ENCODE data around the gene RECK. TPM values are rescaled to one million over a fixed set of nuclear protein-coding genes. Genes with fewer than 3 reads are reported as not detected.
"Not testable (repeated sequence)": the region's sequence is repeated elsewhere in the genome, so short reads cannot be mapped to it uniquely, and the experiment has no call there.

The RECK gene, protein sequence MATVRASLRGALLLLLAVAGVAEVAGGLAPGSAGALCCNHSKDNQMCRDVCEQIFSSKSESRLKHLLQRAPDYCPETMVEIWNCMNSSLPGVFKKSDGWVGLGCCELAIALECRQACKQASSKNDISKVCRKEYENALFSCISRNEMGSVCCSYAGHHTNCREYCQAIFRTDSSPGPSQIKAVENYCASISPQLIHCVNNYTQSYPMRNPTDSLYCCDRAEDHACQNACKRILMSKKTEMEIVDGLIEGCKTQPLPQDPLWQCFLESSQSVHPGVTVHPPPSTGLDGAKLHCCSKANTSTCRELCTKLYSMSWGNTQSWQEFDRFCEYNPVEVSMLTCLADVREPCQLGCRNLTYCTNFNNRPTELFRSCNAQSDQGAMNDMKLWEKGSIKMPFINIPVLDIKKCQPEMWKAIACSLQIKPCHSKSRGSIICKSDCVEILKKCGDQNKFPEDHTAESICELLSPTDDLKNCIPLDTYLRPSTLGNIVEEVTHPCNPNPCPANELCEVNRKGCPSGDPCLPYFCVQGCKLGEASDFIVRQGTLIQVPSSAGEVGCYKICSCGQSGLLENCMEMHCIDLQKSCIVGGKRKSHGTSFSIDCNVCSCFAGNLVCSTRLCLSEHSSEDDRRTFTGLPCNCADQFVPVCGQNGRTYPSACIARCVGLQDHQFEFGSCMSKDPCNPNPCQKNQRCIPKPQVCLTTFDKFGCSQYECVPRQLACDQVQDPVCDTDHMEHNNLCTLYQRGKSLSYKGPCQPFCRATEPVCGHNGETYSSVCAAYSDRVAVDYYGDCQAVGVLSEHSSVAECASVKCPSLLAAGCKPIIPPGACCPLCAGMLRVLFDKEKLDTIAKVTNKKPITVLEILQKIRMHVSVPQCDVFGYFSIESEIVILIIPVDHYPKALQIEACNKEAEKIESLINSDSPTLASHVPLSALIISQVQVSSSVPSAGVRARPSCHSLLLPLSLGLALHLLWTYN
- 80.1 TPM for polyA plus RNA-seq (2013, experiment 1 of 2; ENCODE audit: insufficient read length)
- polyA plus RNA-seq (2013, experiment 2 of 2; ENCODE audit: insufficient read length): 81.6 TPM

GRCh38 chr9:36036780-36037548 is at the start of gene RECK:
RECK (plus strand) TSS chr9:36036913; CDS start chr9:36036999, 86 bp downstream.
- peak; percentile 93 for DNase-seq

DNA sequence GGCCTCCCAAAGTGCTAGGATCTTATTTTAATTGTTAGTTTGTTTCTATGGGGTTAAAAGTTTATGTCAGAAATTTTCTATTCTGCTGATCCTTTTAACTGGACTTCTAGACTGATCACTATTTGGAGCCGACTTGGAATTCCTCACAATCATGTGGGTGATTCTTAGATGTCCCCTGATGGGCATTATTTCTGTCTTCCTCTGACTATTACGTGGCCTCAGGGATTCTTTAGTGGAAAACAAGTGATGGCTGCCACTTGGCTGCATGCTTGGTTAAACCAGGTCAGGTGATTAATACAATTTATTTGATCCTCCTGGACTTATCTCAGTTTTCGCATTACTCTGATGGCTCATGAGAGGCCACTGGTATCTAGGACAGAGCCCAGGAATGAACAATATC is 46.6 kb upstream of the RECK start:
- DNase-seq: no peak

GRCh38 chr9:35993136-35993535 is 43.6 kb upstream of the RECK start:
- DNase-seq: not testable (repeated sequence)

DNA sequence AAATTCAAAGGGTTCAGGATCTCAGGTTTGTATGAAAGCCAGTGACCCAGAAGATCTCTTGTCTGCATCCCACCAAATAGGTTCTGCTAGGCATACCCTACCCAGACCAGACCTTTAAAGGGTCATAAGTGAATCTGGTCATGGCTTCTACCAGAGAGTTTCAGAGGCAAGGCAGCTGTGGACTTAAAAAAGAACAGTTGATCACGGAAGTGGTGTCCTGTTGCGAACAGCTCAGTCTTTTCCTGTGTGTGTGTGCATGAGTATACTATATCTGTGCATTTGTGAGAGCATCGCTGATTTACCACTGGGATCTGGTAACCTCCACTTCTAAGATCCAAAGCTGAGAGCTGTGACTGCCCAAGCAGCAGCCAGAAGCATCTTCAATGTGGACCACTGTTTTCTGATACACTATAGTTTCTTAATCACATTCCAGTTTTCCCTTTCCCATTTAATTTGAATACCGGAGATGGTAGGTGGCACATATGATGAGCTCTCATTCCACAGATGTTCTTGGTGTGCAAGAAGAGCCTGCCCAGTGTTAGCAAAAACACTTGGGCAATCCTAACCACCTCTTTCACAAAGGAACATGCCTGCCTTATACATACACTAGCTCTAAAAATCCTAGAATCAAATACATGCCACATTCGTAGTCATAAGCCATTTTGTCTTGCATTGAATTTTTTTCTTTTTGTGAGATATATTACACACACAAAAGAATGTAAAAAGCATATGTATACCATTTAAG is 42.6 kb upstream of the RECK start:
- DNase-seq: peak; percentile 35

DNA sequence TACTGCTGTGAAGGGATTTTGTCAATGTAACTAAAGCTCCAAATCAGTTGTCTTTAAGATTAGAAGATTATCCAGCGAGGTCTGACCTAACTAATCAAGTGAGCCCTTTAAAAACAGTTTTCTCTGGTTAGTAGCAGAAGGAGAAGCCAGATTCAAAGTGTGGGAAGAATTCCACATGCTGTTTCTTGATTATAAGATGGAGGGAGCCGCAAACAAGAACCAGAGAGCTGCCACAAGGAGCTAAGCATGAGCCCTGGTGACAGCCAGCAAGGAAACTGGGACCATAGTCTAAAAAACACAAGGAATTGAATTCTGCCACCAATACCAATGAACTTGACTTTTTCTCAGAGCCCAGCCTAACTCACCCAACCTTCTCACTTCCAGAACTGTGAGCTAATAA is 41.8 kb upstream of the RECK start:
- DNase-seq: no peak

- peak; percentile 27 for DNase-seq
Measured at GRCh38 chr9:35996358-35996970, 40.2 kb upstream of the RECK start.

- DNase-seq: not testable (repeated sequence)
Measured at GRCh38 chr9:35997016-35997415, 39.7 kb upstream of the RECK start.

DNA sequence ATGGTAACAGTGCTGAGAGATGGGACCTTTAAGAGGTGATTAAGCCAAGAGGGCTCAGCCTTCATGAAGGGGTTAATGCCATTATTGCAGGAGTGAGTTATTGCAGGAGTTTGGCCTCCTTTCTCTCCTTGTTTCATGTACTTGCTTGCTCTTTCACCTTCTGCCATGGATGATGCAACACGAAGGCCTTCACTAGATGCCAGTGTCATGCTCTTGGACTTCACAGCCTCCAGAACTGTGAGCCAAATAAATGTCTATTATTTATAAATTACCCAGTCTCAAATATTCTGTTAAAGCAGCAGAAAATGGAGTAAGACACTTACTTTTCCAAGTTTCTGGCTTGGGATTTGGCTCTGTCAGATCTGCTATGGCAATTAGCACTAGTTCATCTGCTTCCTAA is 38.4 kb upstream of the RECK start:
- DNase-seq: no peak

DNA sequence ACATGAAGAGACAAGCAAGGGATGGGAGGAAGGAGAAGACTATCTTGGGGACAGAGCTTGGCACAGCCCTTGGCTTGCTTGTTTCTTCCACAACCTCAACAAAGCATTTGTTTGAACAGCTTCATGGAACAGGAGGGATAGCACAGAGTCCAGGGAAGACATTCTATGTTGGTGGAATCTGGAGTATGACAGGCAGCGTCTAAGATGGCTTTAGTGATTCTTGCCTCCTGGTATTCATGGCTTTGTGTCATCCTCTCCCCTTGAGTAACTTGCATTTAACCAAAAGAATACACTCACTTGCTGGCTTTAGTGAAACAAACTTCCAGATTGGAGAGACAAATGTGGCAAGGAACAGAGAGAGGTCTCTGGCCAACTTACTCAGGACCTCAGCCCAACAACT is 30.8 kb upstream of the RECK start:
- DNase-seq: no peak

GRCh38 chr9:36006549-36007315 is 30.0 kb upstream of the RECK start:
- DNase-seq: no peak

DNA sequence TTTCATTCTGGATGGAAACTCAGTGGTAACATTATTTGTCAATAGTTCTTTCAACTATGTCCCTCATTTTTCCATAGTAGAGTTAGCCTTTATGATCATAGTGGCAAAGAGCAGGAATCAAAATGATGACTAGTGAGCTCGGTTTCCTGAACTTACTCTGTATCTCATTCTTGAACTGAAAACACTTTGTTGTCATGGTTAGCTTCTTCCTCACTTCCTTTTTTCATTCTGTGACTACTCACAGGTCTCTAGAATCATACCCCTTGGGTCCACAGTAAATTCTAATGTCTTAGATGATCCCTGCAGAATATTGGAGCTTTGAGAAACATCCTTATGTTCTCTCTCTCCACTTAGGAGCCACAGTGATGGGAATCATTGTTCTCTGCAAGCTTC is 29.4 kb upstream of the RECK start:
- no peak for DNase-seq

DNA sequence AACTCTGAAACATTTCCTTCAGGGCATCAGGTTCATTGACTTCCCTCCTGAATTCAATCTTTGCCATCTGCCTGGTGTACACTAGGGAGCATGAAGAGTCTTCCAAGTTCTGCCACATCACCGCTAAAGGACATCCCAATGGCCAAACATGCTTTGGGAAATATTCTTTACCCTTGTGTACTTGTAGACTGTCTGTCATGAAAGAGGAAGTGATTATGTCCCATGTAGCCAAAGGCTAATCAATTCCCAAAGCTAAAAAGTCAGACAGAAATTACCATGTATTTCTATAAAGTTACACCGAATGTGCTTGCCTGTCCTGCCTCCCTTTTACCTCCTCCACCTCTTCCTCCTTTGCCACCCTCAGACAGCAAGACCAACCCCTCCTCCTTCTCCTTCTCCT is 28.9 kb upstream of the RECK start:
- no peak for DNase-seq

DNA sequence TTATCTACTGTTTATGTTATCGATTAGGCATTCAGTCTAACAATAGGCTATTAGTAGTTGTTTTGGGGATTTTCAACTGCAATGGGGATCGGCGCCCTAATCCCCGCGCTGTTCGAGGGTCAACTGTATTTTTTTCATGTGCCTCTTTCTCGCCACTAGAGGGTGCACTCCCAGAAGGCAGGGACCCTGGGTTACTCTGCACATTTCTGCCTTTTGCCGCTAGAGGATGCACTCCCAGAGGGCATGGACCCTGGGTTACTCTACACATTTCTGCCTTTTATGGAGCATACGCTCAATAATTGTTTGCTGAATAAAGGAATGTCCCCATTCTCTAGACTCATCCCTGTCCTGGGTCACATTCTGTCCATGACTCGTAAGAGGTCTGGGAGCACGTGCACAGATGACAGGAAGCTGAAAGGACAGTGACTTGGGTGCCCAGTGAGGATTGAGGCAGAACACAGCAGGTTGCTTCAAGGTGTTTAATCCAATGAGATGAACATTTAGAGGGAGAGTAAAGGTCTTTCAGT is 27.9 kb upstream of the RECK start:
- peak; percentile 75 for DNase-seq

- DNase-seq: no peak
Measured at GRCh38 chr9:36011379-36011778, 25.3 kb upstream of the RECK start.

GRCh38 chr9:36017278-36017677 is 19.4 kb upstream of the RECK start:
- no peak for DNase-seq

DNA sequence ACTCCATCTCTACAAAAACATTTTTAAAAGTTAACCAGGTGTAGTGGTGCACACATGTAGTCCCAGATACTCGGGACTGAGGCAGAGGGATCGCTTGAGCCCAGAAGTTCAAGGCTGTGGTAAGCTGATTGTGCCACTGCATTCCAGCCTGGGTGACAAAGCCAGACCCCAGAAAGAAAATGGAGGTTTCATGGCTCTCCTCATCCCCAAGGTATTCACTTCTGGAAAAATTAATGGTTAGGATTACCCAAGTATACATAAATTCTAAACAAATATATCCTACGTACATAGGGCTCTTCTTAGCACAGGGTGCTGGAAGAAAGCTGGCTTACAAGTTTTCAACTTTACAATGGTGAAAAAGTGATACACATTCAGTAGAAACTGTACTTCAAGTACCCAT is 18.6 kb upstream of the RECK start:
- DNase-seq: no peak

DNA sequence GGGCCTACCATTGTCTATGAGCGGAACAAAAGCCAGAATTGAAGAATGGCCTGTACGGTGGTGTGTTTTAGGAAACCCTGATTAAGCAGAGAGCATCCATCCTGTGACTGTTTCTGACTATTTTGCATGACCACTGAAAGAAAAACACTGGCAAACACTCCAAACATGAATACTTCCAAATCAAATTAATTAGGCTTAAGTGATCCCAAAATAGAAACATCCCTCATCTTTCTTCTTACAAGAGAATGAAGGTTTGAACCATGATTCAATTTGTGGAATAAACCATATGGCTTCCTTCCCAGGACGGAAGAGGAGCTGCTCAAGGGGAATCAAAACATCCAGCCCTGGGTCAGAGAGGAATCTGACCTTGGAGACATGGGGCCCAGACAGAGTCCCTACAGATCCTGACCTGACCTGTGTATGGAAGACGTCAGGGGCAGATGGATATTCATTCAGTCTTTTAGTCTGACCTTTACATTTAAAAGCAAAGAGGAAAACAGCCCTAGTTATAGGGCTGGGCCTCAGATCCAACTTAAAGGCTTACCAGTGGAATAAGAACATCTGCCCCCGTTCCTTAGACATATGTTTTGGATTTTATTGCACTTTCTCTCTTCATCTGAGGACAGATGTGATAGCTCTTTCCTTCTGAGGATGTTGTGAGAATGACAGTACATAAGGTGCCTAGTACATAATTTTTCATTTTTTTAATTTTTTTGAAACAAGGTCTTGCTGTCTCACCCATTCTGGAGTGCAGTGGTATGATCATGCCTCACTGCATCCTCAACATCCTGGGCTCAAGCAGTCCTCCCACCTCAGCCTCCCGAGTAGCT is 17.6 kb upstream of the RECK start:
- peak; percentile 70 for DNase-seq

- no peak for DNase-seq
Measured at GRCh38 chr9:36021968-36022367, 14.7 kb upstream of the RECK start.
